ENCODE data around the gene MMS19. TPM values are rescaled to one million over a fixed set of nuclear protein-coding genes. Genes with fewer than 3 reads are reported as not detected.
A peak's percentile ranks its signal among the peaks of the same experiment; 100 is the strongest.

MMS19 gene
- total RNA-seq, 1 donor from 2014 or later: 88.7 TPM

DNA sequence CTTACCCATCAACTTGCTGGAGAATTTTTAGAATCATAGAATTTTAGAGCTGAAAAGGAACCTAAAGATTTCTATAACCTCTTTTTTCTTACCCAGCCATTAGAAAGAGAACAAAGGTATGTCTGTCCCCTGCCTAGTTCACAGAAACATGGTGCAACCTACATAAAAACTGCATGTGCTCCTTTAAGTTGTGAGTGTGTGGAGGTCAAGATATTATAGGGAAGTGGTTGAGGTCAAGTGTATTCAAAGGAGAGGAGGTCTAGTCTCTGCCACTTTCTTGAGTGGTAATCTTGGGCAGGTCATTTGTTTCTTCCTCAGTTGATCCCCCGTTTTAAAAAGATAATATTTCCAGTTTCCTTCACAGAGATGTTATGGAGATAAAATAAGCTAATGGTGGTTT lies 6.9 kb upstream of the MMS19 start:
- no peak overlapping the region for H3K27ac Mint-ChIP-seq (ENCODE audit: unreplicated experiment)
- no peaks in the 10 kb centered on the region for H3K9me3 Mint-ChIP-seq

GRCh38 chr10:97503406-97503805 lies 5.2 kb upstream of the MMS19 start:
- peaks cover 13% of the 10 kb centered on the region for H3K4me1 Mint-ChIP-seq
- no peak overlapping the region for H3K27ac Mint-ChIP-seq (ENCODE audit: unreplicated experiment)
- DNase-seq (ENCODE audit: low read depth, low spot score): no peak
- H3K9me3 Mint-ChIP-seq: no peaks in the 10 kb centered on the region
- no peaks in the 10 kb centered on the region for H3K36me3 Mint-ChIP-seq (ENCODE audit: low read depth)
- TF ChIP-seq, protein P1, sequence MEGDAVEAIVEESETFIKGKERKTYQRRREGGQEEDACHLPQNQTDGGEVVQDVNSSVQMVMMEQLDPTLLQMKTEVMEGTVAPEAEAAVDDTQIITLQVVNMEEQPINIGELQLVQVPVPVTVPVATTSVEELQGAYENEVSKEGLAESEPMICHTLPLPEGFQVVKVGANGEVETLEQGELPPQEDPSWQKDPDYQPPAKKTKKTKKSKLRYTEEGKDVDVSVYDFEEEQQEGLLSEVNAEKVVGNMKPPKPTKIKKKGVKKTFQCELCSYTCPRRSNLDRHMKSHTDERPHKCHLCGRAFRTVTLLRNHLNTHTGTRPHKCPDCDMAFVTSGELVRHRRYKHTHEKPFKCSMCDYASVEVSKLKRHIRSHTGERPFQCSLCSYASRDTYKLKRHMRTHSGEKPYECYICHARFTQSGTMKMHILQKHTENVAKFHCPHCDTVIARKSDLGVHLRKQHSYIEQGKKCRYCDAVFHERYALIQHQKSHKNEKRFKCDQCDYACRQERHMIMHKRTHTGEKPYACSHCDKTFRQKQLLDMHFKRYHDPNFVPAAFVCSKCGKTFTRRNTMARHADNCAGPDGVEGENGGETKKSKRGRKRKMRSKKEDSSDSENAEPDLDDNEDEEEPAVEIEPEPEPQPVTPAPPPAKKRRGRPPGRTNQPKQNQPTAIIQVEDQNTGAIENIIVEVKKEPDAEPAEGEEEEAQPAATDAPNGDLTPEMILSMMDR (conservative IDR thresholded peaks at IDR 0.05): no peak
- no peak overlapping the region for H3K4me3 Mint-ChIP-seq
- H3K27me3 Mint-ChIP-seq (ENCODE audit: low read depth): peaks cover 31% of the 10 kb centered on the region

More for the DNA sequence above, 6.9 kb upstream of the MMS19 start:
- no peak for DNase-seq (ENCODE audit: low read depth, low spot score)
- H3K4me3 Mint-ChIP-seq: no peak overlapping the region
- no peaks in the 10 kb centered on the region for H3K36me3 Mint-ChIP-seq (ENCODE audit: low read depth)
- TF ChIP-seq, protein P1 (conservative IDR thresholded peaks at IDR 0.05): no peak
- H3K4me1 Mint-ChIP-seq: peaks cover 8% of the 10 kb centered on the region
- H3K27me3 Mint-ChIP-seq (ENCODE audit: low read depth): peaks cover 24% of the 10 kb centered on the region

DNA sequence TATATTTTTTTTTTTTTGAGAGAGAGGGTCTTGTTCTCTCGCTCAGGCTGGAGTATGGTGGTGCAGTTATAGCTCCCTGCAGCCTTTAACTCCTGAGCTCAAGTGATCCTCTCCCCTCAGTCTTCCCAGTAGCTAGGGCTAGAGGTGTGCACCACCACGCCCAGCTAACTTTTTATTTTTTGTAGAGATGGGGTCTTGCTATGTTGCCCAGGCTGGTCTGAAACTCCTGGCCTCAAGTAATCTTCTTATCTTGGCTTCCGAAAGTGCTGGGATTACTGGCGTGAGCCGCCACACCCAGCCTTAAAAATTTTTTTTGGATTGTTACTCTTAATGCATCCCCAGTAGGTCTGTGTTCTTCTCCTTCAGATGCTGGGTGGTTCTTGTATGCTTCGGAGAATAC lies 4.7 kb upstream of the MMS19 start:
- DNase-seq (ENCODE audit: low read depth, low spot score): no peak
- H3K27ac Mint-ChIP-seq (ENCODE audit: unreplicated experiment): no peak overlapping the region
- peak overlapping the region; percentile 38 for H3K4me3 Mint-ChIP-seq
- TF ChIP-seq, protein P1 (conservative IDR thresholded peaks at IDR 0.05): no peak
- peaks cover 31% of the 10 kb centered on the region for H3K27me3 Mint-ChIP-seq (ENCODE audit: low read depth)
- no peaks in the 10 kb centered on the region for H3K36me3 Mint-ChIP-seq (ENCODE audit: low read depth)
- H3K9me3 Mint-ChIP-seq: no peaks in the 10 kb centered on the region
- peaks cover 13% of the 10 kb centered on the region for H3K4me1 Mint-ChIP-seq

DNA sequence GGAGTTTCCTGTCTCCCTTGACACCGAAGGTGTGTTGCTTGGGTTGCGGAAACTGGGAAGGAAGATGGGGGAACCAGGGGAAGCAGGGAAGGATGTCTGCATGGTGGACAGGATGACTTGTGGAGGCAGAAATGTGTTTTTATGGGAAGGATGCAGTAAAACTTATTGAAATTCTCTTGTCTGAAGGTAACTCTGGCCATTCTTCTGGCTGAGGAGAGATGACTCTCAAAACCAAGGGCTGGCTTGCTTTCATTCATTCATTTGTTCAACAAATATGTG lies 2.0 kb upstream of the MMS19 start:
- H3K27me3 Mint-ChIP-seq (ENCODE audit: low read depth): peaks cover 31% of the 10 kb centered on the region
- no peaks in the 10 kb centered on the region for H3K9me3 Mint-ChIP-seq
- H3K4me3 Mint-ChIP-seq: peak overlapping the region; percentile 84
- no peak for DNase-seq (ENCODE audit: low read depth, low spot score)
- TF ChIP-seq, protein P1 (conservative IDR thresholded peaks at IDR 0.05): no peak
- peaks cover 35% of the 10 kb centered on the region for H3K4me1 Mint-ChIP-seq
- H3K36me3 Mint-ChIP-seq (ENCODE audit: low read depth): no peaks in the 10 kb centered on the region
- H3K27ac Mint-ChIP-seq (ENCODE audit: unreplicated experiment): no peak overlapping the region

- H3K4me1 Mint-ChIP-seq: peaks cover 40% of the 10 kb centered on the region
- no peaks in the 10 kb centered on the region for H3K9me3 Mint-ChIP-seq
- H3K36me3 Mint-ChIP-seq (ENCODE audit: low read depth): no peaks in the 10 kb centered on the region
- peaks cover 31% of the 10 kb centered on the region for H3K27me3 Mint-ChIP-seq (ENCODE audit: low read depth)
- peak overlapping the region; percentile 84 for H3K4me3 Mint-ChIP-seq
- no peak overlapping the region for H3K27ac Mint-ChIP-seq (ENCODE audit: unreplicated experiment)
- DNase-seq (ENCODE audit: low read depth, low spot score): peak; percentile 30
- TF ChIP-seq, protein P1 (conservative IDR thresholded peaks at IDR 0.05): no peak
These were observed 1.5 kb upstream of the MMS19 start for GRCh38 chr10:97499561-97500296.

All from neural crest cell (in vitro differentiated cells).